Hepatocyte (in vitro differentiated cells): ENCODE measurements around the gene CACNA1C.

Experiments
- CTCF ChIP-seq: fragments of 200-600 bp; sonication (generic); IDR thresholded peaks from 2 replicates; pipeline ENCODE4 v1.5.1; 2016; ENCODE audit warnings: antibody characterized with exemption, mild to moderate bottlenecking; ENCODE audit not compliant: poor library complexity
- EZH2 ChIP-seq: fragments of 200-600 bp; sonication (generic); IDR thresholded peaks from 2 replicates; pipeline ENCODE4 v1.6.1; 2016; ENCODE audit warnings: antibody characterized with exemption, mild to moderate bottlenecking, borderline replicate concordance

- TF ChIP-seq CTCF = no peak
- TF ChIP-seq EZH2 = no peak
Observed at GRCh38 chr12:2147335-2147734, 94.5 kb downstream of the CACNA1C start.
